GM21737 (cell line): ENCODE results near the gene CYS1.

Experiments used
- ATAC-seq: cut with Tn5 transposase; IDR thresholded peaks from one replicate; pipeline ENCODE4 v1.9.1; 2021; ENCODE audit warnings: mild to moderate bottlenecking, moderate library complexity; ENCODE audit not compliant: unreplicated experiment

The CYS1 gene

DNA sequence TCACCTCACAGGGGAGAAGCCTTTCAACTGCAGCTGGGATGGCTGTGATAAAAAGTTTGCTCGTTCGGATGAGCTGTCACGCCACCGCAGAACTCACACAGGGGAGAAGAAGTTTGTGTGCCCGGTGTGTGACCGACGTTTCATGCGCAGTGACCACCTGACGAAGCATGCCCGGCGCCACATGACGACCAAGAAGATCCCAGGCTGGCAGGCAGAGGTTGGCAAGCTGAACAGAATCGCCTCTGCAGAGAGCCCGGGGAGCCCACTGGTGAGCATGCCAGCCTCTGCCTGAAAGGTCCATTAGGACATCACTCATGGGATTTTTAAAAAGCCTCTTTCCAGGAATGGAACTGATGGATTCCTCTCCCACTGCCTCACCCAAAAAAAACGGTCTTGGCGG is 28.0 kb downstream of the CYS1 start:
- no peak for ATAC-seq

DNA sequence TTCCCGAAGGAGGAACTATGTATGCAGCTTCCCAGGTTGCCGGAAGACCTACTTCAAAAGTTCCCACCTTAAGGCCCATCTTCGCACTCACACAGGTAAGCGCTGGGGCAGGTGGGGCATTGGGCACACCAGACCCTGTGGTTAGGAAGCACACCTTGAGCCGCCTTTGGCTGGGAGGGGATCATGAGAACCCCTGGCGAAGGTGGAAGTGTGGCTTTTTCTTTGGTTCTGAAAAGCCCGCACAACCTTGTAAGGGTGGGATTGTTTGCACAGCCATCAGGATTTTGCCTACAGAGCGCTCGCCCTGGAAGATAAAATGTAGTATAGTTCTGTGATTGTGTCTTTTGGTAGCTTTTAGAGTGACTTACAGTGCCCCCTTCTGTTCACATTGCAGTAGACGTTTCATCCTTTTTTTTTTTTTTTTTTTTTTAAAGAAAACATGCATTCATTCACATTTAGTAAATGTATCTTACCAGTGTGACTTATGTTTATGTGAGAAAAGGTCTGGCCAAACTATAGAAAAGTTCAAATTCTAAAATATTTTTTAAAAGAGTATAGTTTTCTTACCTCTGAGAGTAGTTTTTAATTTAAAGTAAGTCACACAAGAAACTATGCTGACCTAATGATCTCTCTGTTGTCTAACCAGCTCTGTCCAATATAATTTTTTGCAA is 31.6 kb downstream of the CYS1 start:
- no peak for ATAC-seq

GRCh38 chr2:10047616-10048500 is 32.4 kb downstream of the CYS1 start:
- no peak for ATAC-seq

GRCh38 chr2:10046931-10047330 is 33.3 kb downstream of the CYS1 start:
- ATAC-seq = no peak

GRCh38 chr2:10045561-10046355 is 34.5 kb downstream of the CYS1 start:
- ATAC-seq = no peak

DNA sequence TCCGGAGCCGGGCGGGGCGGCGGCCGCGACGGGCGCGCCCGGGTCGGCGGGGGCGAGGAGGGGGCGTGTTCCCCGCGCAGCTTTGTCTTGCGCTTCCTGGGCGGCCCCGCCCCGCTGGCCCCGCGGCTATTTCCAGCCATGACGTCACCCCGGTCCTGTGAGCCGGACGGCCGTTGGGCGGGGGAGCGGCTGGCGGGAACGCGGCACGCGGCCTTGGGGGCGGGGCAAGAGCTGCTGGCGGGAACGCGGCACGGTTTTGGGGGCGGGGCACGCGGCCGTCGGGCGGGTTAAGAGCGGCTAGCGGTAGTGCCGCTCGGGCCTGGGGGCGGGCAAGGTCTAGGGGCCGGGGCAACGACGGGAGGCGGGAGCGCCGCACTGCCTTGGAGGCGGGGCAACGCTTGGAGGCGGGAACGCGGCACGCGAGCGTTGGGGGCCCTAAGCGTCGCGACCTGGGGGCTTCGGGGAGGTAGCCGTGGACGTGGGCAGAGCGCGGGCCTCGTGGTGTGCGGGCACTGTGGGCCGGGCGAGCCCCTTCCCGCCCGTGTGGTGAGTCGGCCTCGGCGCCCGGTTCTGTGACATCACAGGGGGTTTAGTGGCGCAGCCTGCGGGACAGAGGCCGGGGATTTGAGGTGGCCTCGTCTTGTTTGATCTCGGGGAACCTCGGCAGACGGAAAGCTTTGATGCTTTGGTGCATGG is 36.2 kb downstream of the CYS1 start:
- peak; percentile 41 for ATAC-seq

- peak; percentile 74 for ATAC-seq
These were observed 36.8 kb downstream of the CYS1 start, which contains the start of gene KLF11 for GRCh38 chr2:10043256-10043905. Gene KLF11 (plus strand): TSS chr2:10043550. CDS start chr2:10043717, 167 bp downstream.

GRCh38 chr2:10042301-10043161 is 37.7 kb downstream of the CYS1 start:
- no peak for ATAC-seq

- no peak for ATAC-seq
These were observed 38.5 kb downstream of the CYS1 start for GRCh38 chr2:10041711-10042110.

DNA sequence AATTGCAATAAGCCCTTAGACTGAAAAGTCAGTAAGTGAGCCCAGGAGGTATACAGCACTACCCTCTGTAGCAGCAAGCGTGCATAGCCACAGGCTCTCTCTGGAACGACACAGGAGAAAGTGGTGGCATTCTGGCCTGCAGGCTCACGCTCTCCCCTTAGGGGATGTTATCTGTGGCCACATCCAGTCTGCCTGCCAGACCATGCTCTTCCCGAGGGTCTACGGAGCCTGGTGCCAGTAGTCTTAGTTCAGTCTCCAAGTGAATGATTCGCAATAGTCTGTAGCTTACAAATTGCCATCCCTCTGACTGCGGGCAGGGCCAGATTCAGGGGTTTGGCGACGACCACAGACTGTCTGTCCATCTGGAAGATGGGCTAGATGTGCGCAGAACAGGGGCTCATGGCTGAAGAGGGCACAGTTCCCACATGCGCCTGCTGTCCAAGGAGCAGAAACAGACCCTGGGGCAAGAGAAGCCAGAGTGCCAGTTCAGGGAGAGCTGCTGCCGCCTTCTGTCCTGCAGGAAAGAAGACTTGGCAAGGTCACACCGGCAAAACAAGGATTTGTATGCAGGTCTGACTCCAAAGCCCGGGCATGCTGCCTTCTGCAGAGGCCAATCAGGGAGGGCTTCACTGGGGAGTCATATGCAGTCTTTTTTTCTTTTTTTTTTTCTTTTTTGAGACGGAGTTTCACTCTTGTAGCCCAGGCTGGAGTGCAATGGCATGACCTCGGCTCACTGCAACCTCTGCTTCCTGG is 40.4 kb downstream of the CYS1 start:
- no peak for ATAC-seq

DNA sequence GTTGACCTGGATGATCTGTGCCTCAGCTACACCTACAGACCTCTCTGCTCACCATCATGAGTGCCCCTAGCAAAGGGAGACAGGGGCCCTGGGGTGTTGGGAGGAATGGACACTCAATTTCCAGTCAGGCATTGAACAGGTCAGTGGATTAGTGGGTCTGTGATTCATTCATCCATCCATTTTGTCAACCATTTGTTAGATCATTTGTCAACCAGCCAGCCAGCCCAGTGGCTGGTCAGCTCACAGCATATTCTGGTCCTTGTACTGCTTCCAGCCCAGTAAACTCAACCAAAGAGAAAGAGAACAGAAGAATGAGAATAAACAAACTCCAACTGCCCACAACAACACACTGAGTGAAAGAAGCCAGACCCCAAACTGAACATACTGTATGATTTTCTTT is 41.5 kb downstream of the CYS1 start:
- no peak for ATAC-seq

DNA sequence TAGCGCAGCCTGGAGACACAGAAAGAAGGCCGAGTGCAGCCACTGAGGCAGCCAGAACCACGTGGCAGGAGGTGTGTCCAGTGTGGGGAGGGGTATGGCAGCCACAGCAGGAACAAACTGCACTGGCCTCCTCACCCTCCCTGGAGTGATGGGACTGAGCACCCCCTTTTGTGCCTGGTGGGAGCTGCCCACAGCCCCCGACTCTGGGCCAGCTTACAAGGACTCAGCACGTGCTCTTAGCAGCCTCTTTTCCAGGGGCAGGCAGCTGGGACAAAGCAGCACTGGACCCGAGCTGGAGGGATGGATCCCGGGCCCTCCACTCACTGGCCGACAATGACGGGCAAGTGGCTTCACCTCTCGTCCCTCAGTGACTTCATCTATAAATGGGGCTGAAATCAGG is 42.1 kb downstream of the CYS1 start:
- ATAC-seq = no peak

DNA sequence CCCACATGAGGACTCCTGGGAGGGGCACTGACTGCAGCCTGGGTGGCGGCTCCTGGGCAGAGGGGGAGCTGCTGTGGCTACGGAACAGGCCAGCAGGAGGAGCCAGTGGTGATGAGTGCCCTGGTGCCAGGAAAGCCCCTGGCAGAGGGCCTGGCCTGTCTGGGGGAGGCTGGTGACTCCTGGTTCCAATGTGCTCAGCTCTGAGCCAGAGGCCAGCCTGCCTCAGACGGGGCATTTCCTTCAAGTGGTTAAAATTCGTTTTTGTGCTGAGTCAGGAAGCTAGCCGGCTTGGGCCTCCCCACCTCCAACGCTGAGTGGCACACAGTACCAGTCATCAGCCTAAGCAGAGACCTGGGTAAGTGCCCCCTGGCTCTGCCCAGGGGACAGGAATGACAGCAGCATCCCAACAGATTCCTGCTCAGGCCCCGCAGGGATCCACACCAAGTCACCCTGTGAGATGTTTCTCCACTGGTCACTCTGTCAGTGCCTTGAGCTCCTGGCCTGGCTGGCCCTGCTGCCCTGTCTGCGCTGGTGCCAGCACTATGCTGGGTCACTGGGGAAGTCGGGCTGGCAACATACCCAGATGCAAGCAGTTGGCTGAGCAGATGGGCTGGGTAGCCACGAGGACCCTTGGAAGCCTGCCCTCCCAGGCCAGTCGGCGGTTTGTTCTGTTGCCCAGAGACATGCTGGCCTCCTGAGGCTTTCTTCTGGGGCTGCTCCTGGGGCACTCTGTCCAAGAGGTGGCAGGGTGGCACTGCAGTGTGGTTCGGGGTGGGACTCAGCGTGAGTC is 43.9 kb downstream of the CYS1 start:
- no peak for ATAC-seq

DNA sequence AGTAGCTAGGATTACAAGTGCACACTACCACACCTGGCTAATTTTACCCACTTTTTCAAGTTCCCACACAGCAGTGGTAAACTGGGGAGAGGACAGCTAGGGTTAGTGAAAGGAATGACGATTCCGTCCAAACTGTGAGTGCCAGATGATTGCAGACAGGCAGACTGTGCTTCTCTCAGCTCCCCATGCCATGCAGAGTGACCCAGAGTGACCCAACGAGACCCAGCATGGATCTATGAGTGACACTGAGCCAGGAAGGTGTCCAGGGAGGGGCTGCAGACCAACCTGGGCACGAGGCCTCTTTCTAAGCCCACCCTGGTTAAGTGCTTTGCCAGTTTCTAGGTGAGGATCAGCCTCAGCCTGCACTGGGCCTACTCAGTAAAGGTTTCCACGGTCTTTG is 44.6 kb downstream of the CYS1 start:
- ATAC-seq = no peak

DNA sequence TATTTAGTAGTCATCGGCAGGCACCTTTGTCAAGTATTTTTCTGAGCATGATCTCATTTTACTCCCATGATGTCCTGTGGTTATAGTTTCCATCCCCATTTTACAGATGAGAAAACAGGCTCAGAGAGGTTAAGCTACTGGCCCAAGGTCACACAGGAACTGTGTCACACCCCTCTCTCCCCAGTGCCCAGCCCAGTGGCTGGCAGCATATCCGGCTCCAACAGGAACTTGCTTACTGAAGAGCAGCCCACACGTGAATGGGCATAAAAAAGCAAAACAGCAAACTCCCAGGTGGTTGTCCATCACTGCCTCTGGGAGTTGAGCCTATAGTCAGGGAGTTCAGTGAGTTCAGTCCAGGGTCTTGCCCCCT is 45.2 kb downstream of the CYS1 start:
- ATAC-seq = no peak

DNA sequence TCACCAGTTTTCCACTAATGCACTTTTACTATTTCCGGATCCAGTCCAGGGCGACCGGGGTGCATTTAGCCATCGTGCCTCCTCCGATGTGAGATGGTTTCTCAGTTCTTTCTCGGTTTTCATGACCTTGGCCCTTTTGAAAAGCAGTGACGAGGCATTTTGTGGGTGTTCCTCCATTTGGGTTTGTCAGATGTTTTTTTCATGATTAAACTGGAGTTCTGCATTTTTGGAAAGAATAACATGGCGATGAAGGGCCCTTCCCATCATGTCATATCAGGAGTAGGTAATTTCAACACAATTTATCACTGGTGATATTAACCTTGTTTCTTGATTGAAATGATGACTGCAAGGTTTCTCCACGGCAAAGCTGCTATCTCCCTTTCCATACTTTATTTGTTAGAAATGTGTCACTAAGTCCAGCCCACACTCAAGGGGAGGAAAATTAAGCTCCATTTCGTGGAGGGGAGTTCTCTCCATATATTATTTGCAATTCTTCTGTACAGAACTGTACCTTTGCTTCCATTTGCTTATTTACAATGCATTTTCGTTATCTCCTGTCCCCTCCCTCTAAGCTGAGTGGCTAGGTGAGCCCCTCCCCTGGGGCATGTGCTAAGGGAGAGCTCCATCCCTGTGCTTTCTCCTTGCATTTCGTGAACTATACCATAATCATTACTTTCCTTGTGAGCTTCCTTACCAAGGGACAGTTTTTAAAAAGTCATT is 45.7 kb downstream of the CYS1 start:
- no peak for ATAC-seq

DNA sequence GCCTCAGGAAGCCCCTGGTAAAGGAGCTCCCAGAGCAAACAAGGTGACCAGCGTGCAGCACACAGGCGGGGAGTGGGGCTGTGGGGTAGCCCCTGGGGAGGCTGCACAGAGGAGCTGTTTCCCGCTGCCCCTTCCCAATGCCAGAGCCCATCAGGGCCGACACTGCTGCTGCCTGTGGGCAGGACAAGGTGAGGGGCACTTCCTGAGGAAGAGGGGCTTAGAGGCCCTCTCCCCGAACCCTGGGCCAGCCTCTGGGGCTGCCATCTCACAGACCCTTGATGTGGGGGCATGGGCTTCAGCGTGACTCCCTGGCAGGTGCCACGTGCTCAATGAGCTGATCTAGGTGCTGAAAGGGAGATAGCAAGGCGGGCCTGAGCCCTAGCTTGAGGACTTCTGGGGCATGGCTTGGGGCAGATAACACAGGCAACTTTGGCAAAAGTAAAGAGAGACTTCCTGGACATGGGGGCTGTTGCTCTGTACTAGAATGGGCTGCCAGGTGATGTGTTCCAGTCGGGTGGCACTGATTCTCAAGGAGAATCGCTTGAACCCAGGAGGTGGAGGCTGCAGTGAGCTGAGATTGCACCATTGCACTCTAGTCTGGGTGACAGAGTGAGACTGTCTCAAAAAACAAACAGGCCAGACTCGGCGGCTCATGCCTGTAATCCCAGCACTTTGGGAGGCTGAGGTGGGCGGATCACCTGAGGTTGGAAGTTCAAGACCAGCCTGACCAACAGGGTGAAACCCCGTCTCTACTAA is 46.8 kb downstream of the CYS1 start:
- no peak for ATAC-seq
